ENCODE measurements around the gene SUMO1. TPM values are rescaled to one million over a fixed set of nuclear protein-coding genes. Genes with fewer than 3 reads are reported as not detected.

The SUMO1 gene
- total and polyA plus RNA-seq, 9 of the 15 experiments (the other 6 are each of a cell fraction or from before 2014, with no cell fraction given), result 63.7 to 292 (median 92.0) TPM

GRCh38 chr2:202221873-202222272 lies 16.5 kb downstream of the SUMO1 start (continued):
- TF ChIP-seq VEZF1 (CRISPR knock-in tag; IDR thresholded peaks at IDR 0.05) (peak; percentile 57), CBFA2T2 (conservative IDR thresholded peaks at IDR 0.05) (peak; percentile 72), PTBP1 (IDR thresholded peaks at IDR 0.05; ENCODE audit: low read depth, low read length) (no peak), ZFPM2 (CRISPR knock-in tag; IDR thresholded peaks at IDR 0.05) (no peak), ARID1B (IDR thresholded peaks at IDR 0.05) (peak; percentile 95), RB1 (IDR thresholded peaks at IDR 0.05; ENCODE audit: low read depth) (no peak), ZC3H11A (IDR thresholded peaks at IDR 0.05; ENCODE audit: low read depth, low read length) (no peak), CGGBP1 (CRISPR knock-in tag; IDR thresholded peaks at IDR 0.05) (no peak), ZNF263 (CRISPR knock-in tag; IDR thresholded peaks at IDR 0.05; ENCODE audit: borderline replicate concordance) (peak; percentile 77; the same call in 1 of the 2 replicates), SMARCA4 (IDR thresholded peaks at IDR 0.05) (peak; percentile 93), RFX1 (IDR thresholded peaks at IDR 0.05) (peak; percentile 47; the same call in 1 of the 2 replicates), PYGO2 (tag; IDR thresholded peaks at IDR 0.05) (no peak), ZMIZ1 (IDR thresholded peaks at IDR 0.05; ENCODE audit: low read depth in 2 of 2, low read length in 2 of 2) (peak in 1 of 2 experiments; percentile 65; a peak in 1 of 4 replicates), NEUROD1 (IDR thresholded peaks at IDR 0.05; ENCODE audit: borderline replicate concordance, low read depth, low read length, partially characterized antibody) (peak; percentile 44), BRF1 (IDR thresholded peaks at IDR 0.05; ENCODE audit: borderline replicate concordance, extremely low read depth, insufficient read length) (no peak), FUS (optimal IDR thresholded peaks at IDR 0.05; ENCODE audit: low read depth, low read length) (no peak)

Data from K562 (cell line).